H9 (cell line): ENCODE results near the gene PPP3CB. TPM values are rescaled to one million over a fixed set of nuclear protein-coding genes. Genes with fewer than 3 reads are reported as not detected.

ENCODE experiments used
- DNase-seq: peaks from one replicate; pipeline ENCODE4 v3.0.0-alpha.2; 2017
- H2AFZ ChIP-seq: one replicate; pipeline ENCODE4 v1.6.1; 2013; ENCODE audit warnings: mild to moderate bottlenecking, low read length, control low read depth, moderate library complexity
- H2AK5ac ChIP-seq: 2 replicates; pipeline ENCODE4 v1.6.1; 2013; ENCODE audit warnings: low read length, control low read depth, mixed read lengths; ENCODE audit not compliant: insufficient read length
- H2BK120ac ChIP-seq: one replicate; pipeline ENCODE4 v1.6.1; 2013; ENCODE audit warnings: low read depth, mild to moderate bottlenecking, low read length, control low read depth, inconsistent platforms; ENCODE audit not compliant: poor library complexity, severe bottlenecking
- H2BK12ac ChIP-seq: 2 replicates; pipeline ENCODE4 v1.6.1; 2013; ENCODE audit warnings: low read length, control low read depth, mixed read lengths, low read depth; ENCODE audit not compliant: insufficient read length
- H2BK15ac ChIP-seq: 2 replicates; pipeline ENCODE4 v1.6.1; 2013; ENCODE audit warnings: low read depth, low read length, control low read depth
- H2BK20ac ChIP-seq: one replicate; pipeline ENCODE4 v1.6.1; 2013; ENCODE audit warnings: low read depth, mild to moderate bottlenecking, low read length, control low read depth, inconsistent platforms; ENCODE audit not compliant: poor library complexity, severe bottlenecking
- H2BK5ac ChIP-seq: 2 replicates; pipeline ENCODE4 v1.6.1; 2013; ENCODE audit warnings: low read length, control low read depth, mixed read lengths; ENCODE audit not compliant: insufficient read length
- H3K14ac ChIP-seq: 2 replicates; pipeline ENCODE4 v1.6.1; 2013; ENCODE audit warnings: low read length, control low read depth; ENCODE audit not compliant: insufficient read depth
- H3K18ac ChIP-seq: 2 replicates; pipeline ENCODE4 v1.6.1; 2013; ENCODE audit warnings: low read depth, mild to moderate bottlenecking, mixed read lengths, low read length, control low read depth; ENCODE audit not compliant: insufficient read length
- H3K23ac ChIP-seq: 2 replicates; pipeline ENCODE4 v1.6.1; 2013; ENCODE audit warnings: low read length, control low read depth, mixed read lengths, low read depth; ENCODE audit not compliant: insufficient read length
- H3K23me2 ChIP-seq: 2 replicates; pipeline ENCODE4 v1.6.1; 2013; ENCODE audit warnings: low read depth, mild to moderate bottlenecking, mixed read lengths, low read length, control low read depth; ENCODE audit not compliant: insufficient read length, poor library complexity, severe bottlenecking
- H3K27ac ChIP-seq: 2 replicates; pipeline ENCODE4 v1.5.1; 2013; ENCODE audit warnings: low read length, control low read depth, mixed read lengths, low read depth; ENCODE audit not compliant: insufficient read length
- H3K27me3 ChIP-seq: 2 replicates; pipeline ENCODE4 v1.6.1; 2013; ENCODE audit warnings: low read length, control low read depth, inconsistent platforms; ENCODE audit not compliant: insufficient read depth
- H3K4ac ChIP-seq: 2 replicates; pipeline ENCODE4 v1.6.1; 2013; ENCODE audit warnings: low read depth, mild to moderate bottlenecking, control low read depth, inconsistent platforms, low read length, moderate library complexity
- H3K4me1 ChIP-seq: 2 replicates; pipeline ENCODE4 v1.6.1; 2013; ENCODE audit warnings: low read length, control low read depth, inconsistent platforms; ENCODE audit not compliant: insufficient read depth
- H3K4me2 ChIP-seq: 2 replicates; pipeline ENCODE4 v1.6.1; 2013; ENCODE audit warnings: low read length, control low read depth, mixed read lengths; ENCODE audit not compliant: insufficient read length, insufficient read depth
- H3K56ac ChIP-seq: 2 replicates; pipeline ENCODE4 v1.6.1; 2013; ENCODE audit warnings: low read depth, mild to moderate bottlenecking, mixed read lengths, low read length, control low read depth; ENCODE audit not compliant: insufficient read length
- H3K79me1 ChIP-seq: 2 replicates; pipeline ENCODE4 v1.6.1; 2013; ENCODE audit warnings: low read depth, mild to moderate bottlenecking, moderate library complexity, low read length, control low read depth, inconsistent platforms; ENCODE audit not compliant: insufficient read depth, poor library complexity, severe bottlenecking
- H3K79me2 ChIP-seq: 2 replicates; pipeline ENCODE4 v1.6.1; 2013; ENCODE audit warnings: low read length, control low read depth, inconsistent platforms; ENCODE audit not compliant: insufficient read depth
- H3K9ac ChIP-seq: 2 replicates; pipeline ENCODE4 v1.6.1; 2013; ENCODE audit warnings: low read length, control low read depth, mixed read lengths; ENCODE audit not compliant: insufficient read length; ENCODE audit errors: extremely low read depth
- H3K9me3 ChIP-seq: one replicate; pipeline ENCODE4 v1.6.1; 2013; ENCODE audit warnings: low read depth, low read length, inconsistent platforms; ENCODE audit not compliant: control insufficient read depth
- H3T11ph ChIP-seq: one replicate; pipeline ENCODE4 v1.6.1; 2013; ENCODE audit warnings: mild to moderate bottlenecking, low read length, control low read depth, inconsistent platforms
- H4K20me1 ChIP-seq: one replicate; pipeline ENCODE4 v1.6.1; 2013; ENCODE audit not compliant: control insufficient read depth, insufficient read length, insufficient read depth
- H4K5ac ChIP-seq: 2 replicates; pipeline ENCODE4 v1.6.1; 2013; ENCODE audit warnings: low read depth, mild to moderate bottlenecking, mixed read lengths, low read length, control low read depth; ENCODE audit not compliant: insufficient read length
- H4K8ac ChIP-seq: replicated peaks from 2 replicates; pipeline ENCODE4 v1.6.1; 2013; ENCODE audit warnings: low read length, control low read depth, mixed read lengths, low read depth; ENCODE audit not compliant: insufficient read length
- H4K91ac ChIP-seq: 2 replicates; pipeline ENCODE4 v1.6.1; 2013; ENCODE audit warnings: low read depth, mild to moderate bottlenecking, moderate library complexity, mixed read lengths, low read length, control low read depth; ENCODE audit not compliant: insufficient read length
- H3K27ac Mint-ChIP-seq, 3 experiments: 2 replicates in 2 of 3; 3 replicates in 1 of 3; pipeline ENCODE4 v1.8.0; 2020 to 2021; ENCODE audit warnings: mixed read lengths in 3 of 3, mild to moderate bottlenecking in 1 of 3, moderate library complexity in 1 of 3
- H3K27me3 Mint-ChIP-seq: 2 replicates; pipeline ENCODE4 v1.8.0; 2021; ENCODE audit warnings: low read depth, mild to moderate bottlenecking, moderate library complexity, mixed read lengths
- H3K36me3 Mint-ChIP-seq, 3 experiments: 2 replicates in 2 of 3; 3 replicates in 1 of 3; pipeline ENCODE4 v1.8.0; 2020 to 2021; ENCODE audit warnings: low read depth in 3 of 3, mixed read lengths in 3 of 3; ENCODE audit not compliant: insufficient read depth in 1 of 3
- H3K4me1 Mint-ChIP-seq, 2 experiments: 2 replicates each; pipeline ENCODE4 v1.8.0; 2020; ENCODE audit warnings: mixed read lengths in 2 of 2
- H3K4me3 Mint-ChIP-seq, 2 experiments: 2 replicates in 1 of 2; 3 replicates in 1 of 2; pipeline ENCODE4 v1.8.0; 2020 to 2021; ENCODE audit warnings: mild to moderate bottlenecking in 2 of 2, mixed read lengths in 2 of 2, moderate library complexity in 1 of 2
- H3K9me3 Mint-ChIP-seq, 2 experiments: 2 replicates in 1 of 2; 3 replicates in 1 of 2; pipeline ENCODE4 v1.8.0; 2020; ENCODE audit warnings: mild to moderate bottlenecking in 2 of 2, mixed read lengths in 2 of 2, moderate library complexity in 1 of 2
- CTCF ChIP-seq: fragments of 200-600 bp; sonication (generic); conservative IDR thresholded peaks from 3 replicates; pipeline ENCODE4 v1.8.0; 2021; ENCODE audit warnings: antibody characterized with exemption, mild to moderate bottlenecking
- WGBS: extraction: QIAGEN DNeasy Blood & Tissue Kit; methylation state at CpG from one replicate; pipeline ENCODE4 v1.1.7; 2013; ENCODE audit warnings: missing lambda C conversion rate, low lambda C conversion rate, mixed read lengths; ENCODE audit not compliant: insufficient read length; ENCODE audit errors: extremely low coverage; 5-methylcytosine and 5-hydroxymethylcytosine counted together
- total RNA-seq: library from RNA; stranded (reverse); gene quantifications from 2 replicates; pipeline ENCODE4 v1.2.1, GENCODE V29; 2021

Gene PPP3CB
- total RNA-seq, 1 experiment from 2014 or later: 37.3 TPM

GRCh38 chr10:73537709-73538108 is 41.9 kb upstream of the PPP3CB start:
- Histone ChIP-seq H3K14ac (no peak overlapping the region), H3K4ac (no peak overlapping the region)
- no peaks in the 10 kb centered on the region for H3K27me3 Mint-ChIP-seq

More at GRCh38 chr10:73537709-73538108, 41.9 kb upstream of the PPP3CB start:
- no peaks in the 10 kb centered on the region for H3K4me1 ChIP-seq
- H4K91ac ChIP-seq: no peak overlapping the region
- peaks cover 9 to 36% (median 28%) of the 10 kb centered on the region in 3 experiments; a peak in 5 of 7 replicates for H3K36me3 Mint-ChIP-seq
- no peak overlapping the region; a peak in 2 of 7 replicates for H3K27ac Mint-ChIP-seq
- no peak overlapping the region for H2BK5ac ChIP-seq
- H3K9me3 Mint-ChIP-seq: no peaks in the 10 kb centered on the region
- H3K79me1 ChIP-seq: no peaks in the 10 kb centered on the region
- no peak overlapping the region for H3K23ac ChIP-seq
- no peak overlapping the region for H3K56ac ChIP-seq
- H3K27ac ChIP-seq: no peak overlapping the region
- no peak for DNase-seq
- no peaks in the 10 kb centered on the region for H3K9me3 ChIP-seq
- no peak overlapping the region for H2BK120ac ChIP-seq
- no peak overlapping the region for H2BK15ac ChIP-seq
- H3K79me2 ChIP-seq: no peaks in the 10 kb centered on the region
- no peak overlapping the region for H3K4me3 Mint-ChIP-seq
- no peak overlapping the region for H4K5ac ChIP-seq
- no peaks in the 10 kb centered on the region for H3K27me3 ChIP-seq
- H2AK5ac ChIP-seq: no peak overlapping the region
- H2BK20ac ChIP-seq: no peak overlapping the region
- no peaks in the 10 kb centered on the region for H3K23me2 ChIP-seq
- H3K9ac ChIP-seq: no peak overlapping the region
- no peak overlapping the region for H4K8ac ChIP-seq
- TF ChIP-seq CTCF: no peak
- no CpG with 5 or more reads among the region's 7 CpGs for WGBS
- H3K18ac ChIP-seq: no peak overlapping the region
- no peak overlapping the region for H3K4me2 ChIP-seq
- H2BK12ac ChIP-seq: no peak overlapping the region
- H4K20me1 ChIP-seq: no peaks in the 10 kb centered on the region
- no peak overlapping the region for H2AFZ ChIP-seq
- H3T11ph ChIP-seq: no peak overlapping the region
- no peaks in the 10 kb centered on the region for H3K4me1 Mint-ChIP-seq
